ENCODE measurements around the gene ZNF84. TPM values are rescaled to one million over a fixed set of nuclear protein-coding genes. Genes with fewer than 3 reads are reported as not detected.
A peak's percentile ranks its signal among the peaks of the same experiment; 100 is the strongest.

ZNF84 gene
- total and polyA plus RNA-seq, 11 donors = 6.7 to 24.0 (median 14.2) TPM

DNA sequence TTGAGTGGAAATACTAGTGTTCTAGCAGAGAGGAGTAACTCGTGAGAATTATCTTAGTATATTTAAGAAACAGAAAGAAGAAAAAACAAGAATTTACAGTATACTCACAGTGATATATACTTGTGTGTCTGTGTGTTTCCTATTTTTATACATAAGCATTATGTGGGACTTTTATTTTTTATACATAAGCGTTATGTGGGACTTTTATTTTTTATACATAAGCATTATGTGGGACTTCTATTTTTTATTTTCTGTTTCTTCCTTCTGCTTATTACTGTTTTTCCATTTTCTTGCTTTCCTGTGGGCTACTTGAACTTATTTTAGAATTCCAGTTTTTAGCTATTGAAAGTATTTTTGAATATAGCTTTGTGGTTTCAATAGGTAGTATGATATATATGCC, 36.5 kb downstream of the ZNF84 start:
- ATAC-seq (no peak), DNase-seq (no peak)
- intact Hi-C loops (cut with DNase I) = no loop called here
- WGBS, 4 donors = 81 to 87% (median 82%) methylated on average over 2 of the region's 2 CpGs
- Histone ChIP-seq H3K9me3 (peaks cover 4 to 100% (median 90%) of the 10 kb centered on the region in 12 donors), H3K27me3 (no peaks in the 10 kb centered on the region), H3K4me3 (no peak overlapping the region), H3K36me3 (no peaks in the 10 kb centered on the region), H3K4me1 (no peaks in the 10 kb centered on the region), H3K27ac (no peak overlapping the region)
- TF ChIP-seq, protein P1, sequence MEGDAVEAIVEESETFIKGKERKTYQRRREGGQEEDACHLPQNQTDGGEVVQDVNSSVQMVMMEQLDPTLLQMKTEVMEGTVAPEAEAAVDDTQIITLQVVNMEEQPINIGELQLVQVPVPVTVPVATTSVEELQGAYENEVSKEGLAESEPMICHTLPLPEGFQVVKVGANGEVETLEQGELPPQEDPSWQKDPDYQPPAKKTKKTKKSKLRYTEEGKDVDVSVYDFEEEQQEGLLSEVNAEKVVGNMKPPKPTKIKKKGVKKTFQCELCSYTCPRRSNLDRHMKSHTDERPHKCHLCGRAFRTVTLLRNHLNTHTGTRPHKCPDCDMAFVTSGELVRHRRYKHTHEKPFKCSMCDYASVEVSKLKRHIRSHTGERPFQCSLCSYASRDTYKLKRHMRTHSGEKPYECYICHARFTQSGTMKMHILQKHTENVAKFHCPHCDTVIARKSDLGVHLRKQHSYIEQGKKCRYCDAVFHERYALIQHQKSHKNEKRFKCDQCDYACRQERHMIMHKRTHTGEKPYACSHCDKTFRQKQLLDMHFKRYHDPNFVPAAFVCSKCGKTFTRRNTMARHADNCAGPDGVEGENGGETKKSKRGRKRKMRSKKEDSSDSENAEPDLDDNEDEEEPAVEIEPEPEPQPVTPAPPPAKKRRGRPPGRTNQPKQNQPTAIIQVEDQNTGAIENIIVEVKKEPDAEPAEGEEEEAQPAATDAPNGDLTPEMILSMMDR (IDR thresholded peaks at IDR 0.05) = no peak
- no peak for TF ChIP-seq POLR2A (IDR thresholded peaks at IDR 0.05)

GRCh38 chr12:133080026-133080367, 42.7 kb downstream of the ZNF84 start:
- Histone ChIP-seq H3K9me3 (peaks cover 0 to 85% (median 76%) of the 10 kb centered on the region in 12 donors), H3K36me3 (peaks cover 0 to 34% (median 27%) of the 10 kb centered on the region in 9 donors), H3K4me3 (peak overlapping the region; percentile 53 to 96 (median 84)), H3K27me3 (no peaks in the 10 kb centered on the region), H3K4me1 (peaks cover 0 to 22% (median 9%) of the 10 kb centered on the region in 12 donors), H3K27ac (peak overlapping the region; percentile 91 to 99 (median 97))
- TF ChIP-seq, protein P1 (IDR thresholded peaks at IDR 0.05) = peak in 1 of 12 donors; percentile 4
- TF ChIP-seq POLR2A (IDR thresholded peaks at IDR 0.05) = no peak
- peak; percentile 94 to 97 (median 94) for ATAC-seq
- DNase-seq = peak; percentile 98 to 100 (median 99)
- intact Hi-C loops (cut with DNase I) = loop anchor here in 9 of 10 donors (1.0 to 5.0 kb wide), 11 partner anchors 43 to 172 kb away; partner anchors contain the start of genes ZNF10 (in 6 of the 9), ZNF84 (in 6 of the 9), ZNF891 (in 6 of the 9) and ZNF26 (in 5 of the 9)
- 0% methylated on average over 21 to 22 of the region's 22 CpGs for WGBS, 4 donors

GRCh38 chr12:133080368-133081158, 43.3 kb downstream of the ZNF84 start, which contains the start of gene ZNF140:
Gene ZNF140, plus strand, starts transcription at chr12:133080923. Its CDS starts 398 bp downstream, at chr12:133081321.
- Histone ChIP-seq H3K4me3 (peak within 1 kb of the TSS; percentile 53 to 96 (median 84)), H3K4me1 (peaks cover 0 to 22% (median 9%) of the 10 kb centered on the region in 12 donors), H3K9me3 (peaks cover 0 to 85% (median 76%) of the 10 kb centered on the region in 12 donors), H3K27me3 (no peaks in the 10 kb centered on the region), H3K36me3 (peaks cover 3 to 39% (median 33%) of the 10 kb centered on the region in 9 donors), H3K27ac (peak within 1 kb of the TSS; percentile 91 to 99 (median 97))
- DNase-seq (peak; percentile 97), ATAC-seq (peak; percentile 86 to 87 (median 87))
- 0 to 1% (median 0%) methylated on average over 9 to 69 of the region's 69 CpGs for WGBS, 4 donors
- TF ChIP-seq POLR2A (IDR thresholded peaks at IDR 0.05) = peak in 1 of 2 donors; percentile 60
- TF ChIP-seq, protein P1 (IDR thresholded peaks at IDR 0.05) = peak in 9 of 12 donors; percentile 11 to 43 (median 28)
- intact Hi-C loops (cut with DNase I) = loop anchor here in 9 of 10 donors (1.0 to 5.0 kb wide), 11 partner anchors 43 to 172 kb away; partner anchors contain the start of genes ZNF10 (in 6 of the 9), ZNF84 (in 6 of the 9), ZNF891 (in 6 of the 9) and ZNF26 (in 5 of the 9)
